Activated CD8-positive, alpha-beta T cell treated with anti-CD3 and anti-CD28 coated beads for 36 hours (primary cell): ENCODE measurements around the gene FOLR1. TPM values are rescaled to one million over a fixed set of nuclear protein-coding genes. Genes with fewer than 3 reads are reported as not detected.

Experiments
- ATAC-seq: fragments of 200-7000 bp; cut with Tn5 transposase; one replicate; pipeline ENCODE4 v1.10.0; 2021; ENCODE audit warnings: mild to moderate bottlenecking, moderate library complexity
- CTCF ChIA-PET: fragments of 350-600 bp; sonication (Branson Sonifier 250); formaldehyde crosslinking; loops from one replicate; lab custom pipeline; 2021; ENCODE audit warnings: antibody characterized with exemption; lab: Charles Lee
- POLR2A ChIA-PET: fragments of 350-600 bp; sonication (Branson Sonifier 250); formaldehyde crosslinking; loops from one replicate; lab custom pipeline; 2021; ENCODE audit warnings: antibody characterized with exemption; lab: Charles Lee
- DNase-seq: peaks from one replicate; pipeline ENCODE4 v3.0.0-alpha.2; 2020
- H3K27ac Mint-ChIP-seq: one replicate; pipeline ENCODE4 v1.8.0; 2021; ENCODE audit warnings: mild to moderate bottlenecking, mixed read lengths
- H3K27me3 Mint-ChIP-seq: one replicate; pipeline ENCODE4 v1.8.0; 2021; ENCODE audit warnings: mixed read lengths
- H3K36me3 Mint-ChIP-seq: one replicate; pipeline ENCODE4 v1.8.0; 2021; ENCODE audit warnings: low read depth, mixed read lengths
- H3K4me1 Mint-ChIP-seq: one replicate; pipeline ENCODE4 v1.8.0; 2021; ENCODE audit warnings: low read depth, mixed read lengths
- H3K4me3 Mint-ChIP-seq: one replicate; pipeline ENCODE4 v1.8.0; 2021; ENCODE audit warnings: mild to moderate bottlenecking, moderate library complexity, mixed read lengths
- H3K9me3 Mint-ChIP-seq: one replicate; pipeline ENCODE4 v1.8.0; 2021; ENCODE audit warnings: mixed read lengths
- intact Hi-C: fragments of 100-400 bp; cut with micrococcal nuclease; formaldehyde crosslinking; loops from one replicate; pipeline ENCODE4 v1.10.0; 2022
- total RNA-seq, 2 experiments: library from RNA; stranded (reverse); gene quantifications; one replicate each; pipeline ENCODE4 v1.2.3, GENCODE V29; 2021
- TF ChIP-seq, protein P1 (sequence below): fragments of 200-600 bp; IDR thresholded peaks from one replicate; pipeline ENCODE4 v1.8.0; 2022; ENCODE audit warnings: antibody characterized with exemption, mild to moderate bottlenecking

FOLR1 gene
- total RNA-seq, 2 experiments from 2014 or later: not detected

DNA sequence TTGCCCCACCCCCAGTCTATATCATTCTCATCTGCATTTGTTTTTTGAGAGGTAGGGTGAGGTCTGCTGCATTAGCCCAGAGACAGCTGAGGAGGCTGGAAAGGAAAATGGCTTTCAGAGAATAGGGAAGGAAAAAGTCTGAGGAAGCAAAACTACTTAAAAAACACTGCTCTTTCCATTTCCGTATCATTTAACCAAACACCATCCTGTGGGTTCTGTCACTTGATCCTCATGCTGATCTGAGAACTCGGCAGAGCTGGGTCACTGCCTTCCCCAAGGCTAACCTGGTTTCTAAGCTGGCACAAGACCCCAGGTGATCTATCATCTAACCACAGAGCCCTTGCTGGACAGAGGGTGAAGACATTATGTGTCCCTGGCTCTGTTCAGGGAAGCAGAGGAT lies 25.9 kb downstream of the FOLR1 start:
- POLR2A ChIA-PET: no interaction called here
- peaks cover 14% of the 10 kb centered on the region for H3K27me3 Mint-ChIP-seq
- H3K4me1 Mint-ChIP-seq: peaks cover 15% of the 10 kb centered on the region
- H3K9me3 Mint-ChIP-seq: no peaks in the 10 kb centered on the region
- no peaks in the 10 kb centered on the region for H3K36me3 Mint-ChIP-seq
- TF ChIP-seq, protein P1, sequence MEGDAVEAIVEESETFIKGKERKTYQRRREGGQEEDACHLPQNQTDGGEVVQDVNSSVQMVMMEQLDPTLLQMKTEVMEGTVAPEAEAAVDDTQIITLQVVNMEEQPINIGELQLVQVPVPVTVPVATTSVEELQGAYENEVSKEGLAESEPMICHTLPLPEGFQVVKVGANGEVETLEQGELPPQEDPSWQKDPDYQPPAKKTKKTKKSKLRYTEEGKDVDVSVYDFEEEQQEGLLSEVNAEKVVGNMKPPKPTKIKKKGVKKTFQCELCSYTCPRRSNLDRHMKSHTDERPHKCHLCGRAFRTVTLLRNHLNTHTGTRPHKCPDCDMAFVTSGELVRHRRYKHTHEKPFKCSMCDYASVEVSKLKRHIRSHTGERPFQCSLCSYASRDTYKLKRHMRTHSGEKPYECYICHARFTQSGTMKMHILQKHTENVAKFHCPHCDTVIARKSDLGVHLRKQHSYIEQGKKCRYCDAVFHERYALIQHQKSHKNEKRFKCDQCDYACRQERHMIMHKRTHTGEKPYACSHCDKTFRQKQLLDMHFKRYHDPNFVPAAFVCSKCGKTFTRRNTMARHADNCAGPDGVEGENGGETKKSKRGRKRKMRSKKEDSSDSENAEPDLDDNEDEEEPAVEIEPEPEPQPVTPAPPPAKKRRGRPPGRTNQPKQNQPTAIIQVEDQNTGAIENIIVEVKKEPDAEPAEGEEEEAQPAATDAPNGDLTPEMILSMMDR: no peak
- intact Hi-C loops: no loop called here
- ATAC-seq: no peak
- CTCF ChIA-PET: no interaction called here
- H3K27ac Mint-ChIP-seq: no peak overlapping the region
- no peak for DNase-seq
- H3K4me3 Mint-ChIP-seq: no peak overlapping the region

DNA sequence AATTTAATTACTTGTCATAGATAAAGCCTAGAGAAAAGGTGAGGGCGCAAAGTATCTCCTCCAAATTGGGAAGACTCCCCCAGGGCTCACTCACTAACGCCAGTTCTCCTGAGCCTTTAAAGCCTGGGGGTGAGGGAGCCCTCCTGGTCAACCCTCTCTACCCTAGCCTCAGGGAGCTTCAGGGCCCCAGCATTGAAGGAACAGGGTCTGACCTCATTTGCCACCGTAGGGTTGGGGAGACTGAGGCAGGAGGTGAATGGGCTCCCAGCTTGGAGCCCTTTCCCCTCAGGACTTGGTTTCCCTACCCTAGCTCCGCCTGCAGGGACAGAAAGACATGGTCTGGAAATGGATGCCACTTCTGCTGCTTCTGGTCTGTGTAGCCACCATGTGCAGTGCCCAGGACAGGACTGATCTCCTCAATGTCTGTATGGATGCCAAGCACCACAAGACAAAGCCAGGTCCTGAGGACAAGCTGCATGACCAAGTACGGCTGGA lies 26.4 kb downstream of the FOLR1 start:
- Mint-ChIP-seq H3K4me3 (no peak overlapping the region), H3K36me3 (no peaks in the 10 kb centered on the region), H3K27ac (no peak overlapping the region), H3K9me3 (no peaks in the 10 kb centered on the region), H3K4me1 (peaks cover 16% of the 10 kb centered on the region), H3K27me3 (peaks cover 14% of the 10 kb centered on the region)
- ChIA-PET POLR2A (no interaction called here), CTCF (no interaction called here)
- DNase-seq: no peak
- ATAC-seq: no peak
- TF ChIP-seq, protein P1: no peak
- intact Hi-C loops: no loop called here

- H3K9me3 Mint-ChIP-seq: no peaks in the 10 kb centered on the region
- peaks cover 23% of the 10 kb centered on the region for H3K4me1 Mint-ChIP-seq
- H3K27me3 Mint-ChIP-seq: peaks cover 9% of the 10 kb centered on the region
- intact Hi-C loops: no loop called here
- H3K4me3 Mint-ChIP-seq: no peak overlapping the region
- TF ChIP-seq, protein P1: no peak
- DNase-seq: peak; percentile 28
- H3K27ac Mint-ChIP-seq: no peak overlapping the region
- CTCF ChIA-PET: interaction anchor here (3.4 kb wide), 1 partner anchor 17 kb away, joined by 14 read pairs; no protein-coding TSS in a partner anchor
- no peak for ATAC-seq
- POLR2A ChIA-PET: no interaction called here
- no peaks in the 10 kb centered on the region for H3K36me3 Mint-ChIP-seq
Observed at GRCh38 chr11:72220696-72221363, 28.9 kb downstream of the FOLR1 start.

DNA sequence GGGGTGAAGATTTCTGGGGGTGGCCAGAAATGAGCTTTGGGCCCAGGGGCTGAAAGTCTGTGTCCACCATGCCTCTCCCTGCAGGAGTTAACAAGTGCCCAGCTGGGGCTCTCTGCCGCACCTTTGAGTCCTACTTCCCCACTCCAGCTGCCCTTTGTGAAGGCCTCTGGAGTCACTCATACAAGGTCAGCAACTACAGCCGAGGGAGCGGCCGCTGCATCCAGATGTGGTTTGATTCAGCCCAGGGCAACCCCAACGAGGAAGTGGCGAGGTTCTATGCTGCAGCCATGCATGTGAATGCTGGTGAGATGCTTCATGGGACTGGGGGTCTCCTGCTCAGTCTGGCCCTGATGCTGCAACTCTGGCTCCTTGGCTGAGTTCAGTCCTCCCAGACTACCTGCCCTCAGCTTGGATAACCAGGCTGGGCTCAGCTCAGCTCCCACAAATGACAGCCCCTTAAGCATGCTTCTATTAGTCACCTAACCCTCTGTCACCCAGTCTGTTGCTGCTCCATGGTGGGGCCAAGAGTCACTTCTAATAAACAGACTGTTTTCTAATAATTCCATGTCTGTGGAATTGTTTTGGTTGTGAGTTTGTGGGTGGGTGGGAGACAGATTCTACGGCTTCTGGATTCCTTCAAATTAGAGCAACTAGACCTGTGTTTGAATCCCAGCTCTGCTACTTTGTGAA lies 29.6 kb downstream of the FOLR1 start:
- TF ChIP-seq, protein P1: no peak
- ATAC-seq (no peak), DNase-seq (no peak)
- ChIA-PET CTCF (interaction anchor here (1.1 to 3.4 kb wide), 3 partner anchors 16 to 78 kb away, joined by 3 to 14 read pairs (median 11); no protein-coding TSS in a partner anchor), POLR2A (interaction anchor here (1.3 kb wide), 2 partner anchors 11 to 113 kb away, joined by 3 to 7 read pairs; no protein-coding TSS in a partner anchor)
- peaks cover 8% of the 10 kb centered on the region for H3K27me3 Mint-ChIP-seq
- H3K27ac Mint-ChIP-seq: no peak overlapping the region
- H3K9me3 Mint-ChIP-seq: no peaks in the 10 kb centered on the region
- no peak overlapping the region for H3K4me3 Mint-ChIP-seq
- H3K36me3 Mint-ChIP-seq: no peaks in the 10 kb centered on the region
- H3K4me1 Mint-ChIP-seq: peaks cover 27% of the 10 kb centered on the region
- intact Hi-C loops: no loop called here
